K562 (cell line): Measurements from ENCODE around the gene OR8G5. TPM values are rescaled to one million over a fixed set of nuclear protein-coding genes. Genes with fewer than 3 reads are reported as not detected.

Experiments
- GTF2F1 ChIP-seq: IDR thresholded peaks from 2 replicates; pipeline ENCODE4 v1.6.1; 2011; ENCODE audit warnings: low read depth, low read length, improper control_type of control experiment
- PATZ1 ChIP-seq: fragments of 250-450 bp; sonication (Bioruptor Pico); IDR thresholded peaks from 2 replicates; pipeline ENCODE4 v1.5.0; 2020; ENCODE audit warnings: mild to moderate bottlenecking, borderline replicate concordance
- REST ChIP-seq, 2 experiments: fragments of 450-650 bp; formaldehyde crosslinking in 1 of 2; IDR thresholded peaks; 2 replicates each; pipeline versions ENCODE4 v1.4.0 to v1.6.1; 2014 to 2020; ENCODE audit warnings: mild to moderate bottlenecking in 2 of 2, borderline replicate concordance in 1 of 2, low read depth in 1 of 2
- polyA plus RNA-seq, 8 experiments: library from polyadenylated mRNA; depleted of rRNA in 4 of 8; stranded (reverse) in 5 of 8; unstranded in 3 of 8; fragments of >200 nt; fragmentation: Nextera tagmentation in 2 of 8; fragmentation: Illumina TruSeq in 1 of 8; extraction: Ambion mirVana in 2 of 8; extraction: Trizol in 1 of 8; gene quantifications; 2 replicates each; pipeline versions ENCODE4 v1.2.1 to v1.2.3, GENCODE V29; 2011 to 2014; ENCODE audit warnings: inconsistent platforms in 1 of 8, missing spikeins in 1 of 8
- total RNA-seq, 7 experiments: library from RNA; depleted of rRNA in 6 of 7; stranded (reverse); fragments of >200 nt in 6 of 7; fragmentation: Illumina TruSeq in 2 of 7; extraction: Trizol in 2 of 7; gene quantifications; 2 replicates each; pipeline versions ENCODE4 v1.2.1 to v1.2.3, GENCODE V29; 2011 to 2021; ENCODE audit warnings: low replicate concordance in 1 of 7
- TF ChIP-seq, protein P1 (sequence below): fragments of 450-650 bp; IDR thresholded peaks from 2 replicates; pipeline ENCODE4 v1.6.1; 2016; ENCODE audit warnings: mild to moderate bottlenecking, moderate library complexity

OR8G5 gene
- total and polyA plus RNA-seq, 9 of the 15 experiments (the other 6 are each of a cell fraction or from before 2014, with no cell fraction given) = 0.18 to 3.8 (median 1.7) TPM

- TF ChIP-seq, protein P1, sequence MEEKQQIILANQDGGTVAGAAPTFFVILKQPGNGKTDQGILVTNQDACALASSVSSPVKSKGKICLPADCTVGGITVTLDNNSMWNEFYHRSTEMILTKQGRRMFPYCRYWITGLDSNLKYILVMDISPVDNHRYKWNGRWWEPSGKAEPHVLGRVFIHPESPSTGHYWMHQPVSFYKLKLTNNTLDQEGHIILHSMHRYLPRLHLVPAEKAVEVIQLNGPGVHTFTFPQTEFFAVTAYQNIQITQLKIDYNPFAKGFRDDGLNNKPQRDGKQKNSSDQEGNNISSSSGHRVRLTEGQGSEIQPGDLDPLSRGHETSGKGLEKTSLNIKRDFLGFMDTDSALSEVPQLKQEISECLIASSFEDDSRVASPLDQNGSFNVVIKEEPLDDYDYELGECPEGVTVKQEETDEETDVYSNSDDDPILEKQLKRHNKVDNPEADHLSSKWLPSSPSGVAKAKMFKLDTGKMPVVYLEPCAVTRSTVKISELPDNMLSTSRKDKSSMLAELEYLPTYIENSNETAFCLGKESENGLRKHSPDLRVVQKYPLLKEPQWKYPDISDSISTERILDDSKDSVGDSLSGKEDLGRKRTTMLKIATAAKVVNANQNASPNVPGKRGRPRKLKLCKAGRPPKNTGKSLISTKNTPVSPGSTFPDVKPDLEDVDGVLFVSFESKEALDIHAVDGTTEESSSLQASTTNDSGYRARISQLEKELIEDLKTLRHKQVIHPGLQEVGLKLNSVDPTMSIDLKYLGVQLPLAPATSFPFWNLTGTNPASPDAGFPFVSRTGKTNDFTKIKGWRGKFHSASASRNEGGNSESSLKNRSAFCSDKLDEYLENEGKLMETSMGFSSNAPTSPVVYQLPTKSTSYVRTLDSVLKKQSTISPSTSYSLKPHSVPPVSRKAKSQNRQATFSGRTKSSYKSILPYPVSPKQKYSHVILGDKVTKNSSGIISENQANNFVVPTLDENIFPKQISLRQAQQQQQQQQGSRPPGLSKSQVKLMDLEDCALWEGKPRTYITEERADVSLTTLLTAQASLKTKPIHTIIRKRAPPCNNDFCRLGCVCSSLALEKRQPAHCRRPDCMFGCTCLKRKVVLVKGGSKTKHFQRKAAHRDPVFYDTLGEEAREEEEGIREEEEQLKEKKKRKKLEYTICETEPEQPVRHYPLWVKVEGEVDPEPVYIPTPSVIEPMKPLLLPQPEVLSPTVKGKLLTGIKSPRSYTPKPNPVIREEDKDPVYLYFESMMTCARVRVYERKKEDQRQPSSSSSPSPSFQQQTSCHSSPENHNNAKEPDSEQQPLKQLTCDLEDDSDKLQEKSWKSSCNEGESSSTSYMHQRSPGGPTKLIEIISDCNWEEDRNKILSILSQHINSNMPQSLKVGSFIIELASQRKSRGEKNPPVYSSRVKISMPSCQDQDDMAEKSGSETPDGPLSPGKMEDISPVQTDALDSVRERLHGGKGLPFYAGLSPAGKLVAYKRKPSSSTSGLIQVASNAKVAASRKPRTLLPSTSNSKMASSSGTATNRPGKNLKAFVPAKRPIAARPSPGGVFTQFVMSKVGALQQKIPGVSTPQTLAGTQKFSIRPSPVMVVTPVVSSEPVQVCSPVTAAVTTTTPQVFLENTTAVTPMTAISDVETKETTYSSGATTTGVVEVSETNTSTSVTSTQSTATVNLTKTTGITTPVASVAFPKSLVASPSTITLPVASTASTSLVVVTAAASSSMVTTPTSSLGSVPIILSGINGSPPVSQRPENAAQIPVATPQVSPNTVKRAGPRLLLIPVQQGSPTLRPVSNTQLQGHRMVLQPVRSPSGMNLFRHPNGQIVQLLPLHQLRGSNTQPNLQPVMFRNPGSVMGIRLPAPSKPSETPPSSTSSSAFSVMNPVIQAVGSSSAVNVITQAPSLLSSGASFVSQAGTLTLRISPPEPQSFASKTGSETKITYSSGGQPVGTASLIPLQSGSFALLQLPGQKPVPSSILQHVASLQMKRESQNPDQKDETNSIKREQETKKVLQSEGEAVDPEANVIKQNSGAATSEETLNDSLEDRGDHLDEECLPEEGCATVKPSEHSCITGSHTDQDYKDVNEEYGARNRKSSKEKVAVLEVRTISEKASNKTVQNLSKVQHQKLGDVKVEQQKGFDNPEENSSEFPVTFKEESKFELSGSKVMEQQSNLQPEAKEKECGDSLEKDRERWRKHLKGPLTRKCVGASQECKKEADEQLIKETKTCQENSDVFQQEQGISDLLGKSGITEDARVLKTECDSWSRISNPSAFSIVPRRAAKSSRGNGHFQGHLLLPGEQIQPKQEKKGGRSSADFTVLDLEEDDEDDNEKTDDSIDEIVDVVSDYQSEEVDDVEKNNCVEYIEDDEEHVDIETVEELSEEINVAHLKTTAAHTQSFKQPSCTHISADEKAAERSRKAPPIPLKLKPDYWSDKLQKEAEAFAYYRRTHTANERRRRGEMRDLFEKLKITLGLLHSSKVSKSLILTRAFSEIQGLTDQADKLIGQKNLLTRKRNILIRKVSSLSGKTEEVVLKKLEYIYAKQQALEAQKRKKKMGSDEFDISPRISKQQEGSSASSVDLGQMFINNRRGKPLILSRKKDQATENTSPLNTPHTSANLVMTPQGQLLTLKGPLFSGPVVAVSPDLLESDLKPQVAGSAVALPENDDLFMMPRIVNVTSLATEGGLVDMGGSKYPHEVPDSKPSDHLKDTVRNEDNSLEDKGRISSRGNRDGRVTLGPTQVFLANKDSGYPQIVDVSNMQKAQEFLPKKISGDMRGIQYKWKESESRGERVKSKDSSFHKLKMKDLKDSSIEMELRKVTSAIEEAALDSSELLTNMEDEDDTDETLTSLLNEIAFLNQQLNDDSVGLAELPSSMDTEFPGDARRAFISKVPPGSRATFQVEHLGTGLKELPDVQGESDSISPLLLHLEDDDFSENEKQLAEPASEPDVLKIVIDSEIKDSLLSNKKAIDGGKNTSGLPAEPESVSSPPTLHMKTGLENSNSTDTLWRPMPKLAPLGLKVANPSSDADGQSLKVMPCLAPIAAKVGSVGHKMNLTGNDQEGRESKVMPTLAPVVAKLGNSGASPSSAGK = no peak
- TF ChIP-seq REST (IDR thresholded peaks at IDR 0.05; ENCODE audit: borderline replicate concordance) (0 out of 2 replicates have a peak, but pooled peaks have one; percentile 11), REST (CRISPR knock-in tag; IDR thresholded peaks at IDR 0.05; ENCODE audit: low read depth) (no peak), GTF2F1 (no peak), PATZ1 (CRISPR knock-in tag) (no peak)
Measured at GRCh38 chr11:124315052-124315451, 58.9 kb downstream of the OR8G5 start (continued).
